GM21737 (cell line): Measurements from ENCODE around the gene TGFA.
A peak's percentile ranks its signal among the peaks of the same experiment; 100 is the strongest.

Experiments used
- ATAC-seq: cut with Tn5 transposase; IDR thresholded peaks from one replicate; pipeline ENCODE4 v1.9.1; 2021; ENCODE audit warnings: mild to moderate bottlenecking, moderate library complexity; ENCODE audit not compliant: unreplicated experiment

The TGFA gene

DNA sequence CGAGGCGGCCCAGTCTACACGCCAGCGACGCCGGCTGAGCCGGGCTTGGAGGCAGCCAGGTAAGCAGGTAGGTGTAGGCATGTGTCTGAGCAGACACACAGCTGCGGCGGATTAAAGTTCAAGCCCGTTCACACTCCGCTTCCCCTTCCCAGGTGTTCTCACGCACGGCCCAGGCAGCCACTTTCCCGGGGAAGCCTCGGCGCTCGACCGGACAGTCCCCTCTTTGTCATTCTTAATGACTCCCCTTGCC lies 367 bp downstream of the TGFA start:
- peak; percentile 13 for ATAC-seq

DNA sequence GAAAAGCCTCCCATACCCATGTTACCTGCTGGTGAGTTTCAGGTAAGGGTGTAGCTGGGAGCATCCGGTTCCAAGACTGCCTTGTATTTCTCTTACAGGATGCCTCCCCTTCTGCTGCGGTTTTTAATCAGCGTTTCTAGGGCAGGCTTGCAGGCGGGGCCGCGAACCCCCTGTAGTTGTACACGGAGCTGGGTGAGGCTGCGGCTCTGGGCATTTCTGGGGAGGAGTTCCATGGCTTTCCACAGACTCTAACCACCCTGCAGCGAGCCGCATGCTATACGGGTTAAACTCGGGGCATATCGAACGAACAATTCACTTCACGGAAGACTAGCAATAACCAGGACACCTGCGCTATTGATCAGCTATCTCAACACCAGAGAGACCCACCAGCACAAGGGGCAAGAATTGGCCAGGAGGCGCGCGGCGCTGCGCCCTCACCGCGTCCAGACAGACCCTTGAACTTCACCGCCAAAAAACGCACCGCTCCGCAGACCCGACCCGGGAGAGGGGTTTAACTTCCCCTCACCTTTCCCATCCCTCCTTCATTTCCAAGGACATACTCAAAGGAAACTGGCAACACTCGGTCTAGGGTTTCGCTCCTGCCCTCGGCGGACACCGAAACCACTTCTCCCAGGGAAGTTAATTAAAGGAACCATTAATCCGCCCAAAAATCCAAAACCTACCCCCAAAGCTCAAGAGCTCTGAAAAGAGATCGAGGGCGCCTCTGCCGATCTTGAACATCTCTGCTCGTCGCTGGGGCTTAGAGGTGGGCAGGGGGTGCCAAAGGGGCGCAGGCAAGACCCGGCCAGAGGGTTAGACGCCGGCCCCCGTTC lies 909 bp downstream of the TGFA start:
- ATAC-seq = no peak

DNA sequence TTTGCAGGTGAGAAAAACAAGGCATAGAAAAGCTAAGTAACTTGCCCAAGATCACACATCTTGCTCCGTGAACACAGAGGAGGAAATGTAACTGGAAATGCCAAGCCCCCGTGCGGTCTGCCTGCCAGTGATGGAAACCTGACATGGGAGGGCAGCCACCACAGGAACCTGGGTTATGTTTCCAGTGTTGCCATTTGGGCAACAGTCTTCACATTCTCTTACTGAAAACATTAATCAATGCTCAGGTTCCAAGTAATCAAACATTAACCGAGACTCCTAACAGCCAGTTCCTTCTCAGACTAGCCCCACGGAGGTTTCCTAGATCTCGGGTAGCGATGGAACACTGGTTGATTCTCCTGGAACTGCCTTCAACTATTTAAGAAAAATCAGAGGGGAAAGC lies 2.5 kb downstream of the TGFA start:
- no peak for ATAC-seq

DNA sequence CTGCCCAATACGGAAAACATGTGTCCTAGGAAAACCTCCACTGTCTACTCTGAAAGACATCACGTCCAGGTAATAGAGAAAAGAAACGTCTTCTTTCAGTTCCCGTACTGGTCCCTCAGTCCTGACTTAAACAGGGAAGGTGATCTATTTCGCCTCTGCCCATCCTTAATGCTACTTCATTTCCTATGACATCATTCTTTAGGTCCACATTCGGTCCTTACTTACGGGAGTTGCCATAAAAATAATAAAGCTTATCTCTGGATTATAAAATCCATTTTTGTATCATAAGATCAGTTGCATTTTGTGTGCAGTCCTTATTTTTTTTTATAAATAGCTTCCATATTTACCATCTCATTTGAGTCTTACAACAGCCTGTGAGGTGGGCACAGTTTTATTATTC lies 3.7 kb downstream of the TGFA start:
- ATAC-seq = no peak

DNA sequence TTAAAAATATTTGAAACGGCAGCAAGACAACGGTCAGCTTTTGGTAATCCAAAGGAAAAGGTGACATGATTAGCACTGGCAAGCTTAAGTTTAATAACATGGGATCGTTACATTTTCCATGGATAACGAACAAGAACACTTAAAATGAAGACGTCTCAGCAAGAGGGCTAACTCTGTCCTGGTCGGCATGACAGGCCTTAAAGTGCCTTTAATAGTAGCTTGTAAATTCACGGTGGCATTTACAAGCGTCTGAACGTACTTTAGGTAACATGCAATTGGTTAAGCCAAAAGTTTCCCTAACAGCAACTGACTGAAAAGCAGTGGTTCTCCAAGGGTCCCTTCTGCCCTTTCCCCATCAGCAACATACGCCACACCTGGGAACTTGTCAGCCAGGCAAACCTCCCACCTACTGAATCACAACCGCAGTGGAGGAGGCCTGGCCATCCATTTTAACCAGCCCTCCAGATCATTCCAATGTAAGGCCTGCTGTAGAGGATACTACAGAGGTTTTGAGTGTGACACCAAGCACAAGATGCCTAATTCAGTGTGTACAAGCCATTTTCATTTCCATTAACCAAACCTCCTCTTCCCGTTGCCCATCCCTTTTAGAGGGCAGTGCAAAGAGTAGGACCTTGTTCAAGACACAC lies 4.4 kb downstream of the TGFA start:
- ATAC-seq = no peak

DNA sequence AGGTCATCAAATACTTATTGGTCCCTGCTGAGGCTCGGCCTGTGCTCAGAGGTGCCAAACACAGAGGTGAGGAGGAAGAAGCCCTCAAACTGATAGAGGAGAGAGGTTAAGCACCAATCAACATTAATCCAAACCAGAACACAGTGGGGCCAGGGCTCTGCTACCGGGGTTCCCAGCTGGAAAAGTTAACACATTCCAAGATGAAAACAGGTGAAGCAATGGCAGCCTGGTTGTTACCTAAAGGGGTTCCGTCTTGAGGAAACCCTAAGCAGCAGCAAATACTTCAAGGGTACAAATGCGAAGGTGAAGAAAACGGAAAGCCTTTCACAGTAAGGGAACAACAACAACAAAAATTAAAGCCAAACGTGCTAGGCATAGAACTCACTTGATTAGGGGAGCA lies 5.4 kb downstream of the TGFA start:
- no peak for ATAC-seq

DNA sequence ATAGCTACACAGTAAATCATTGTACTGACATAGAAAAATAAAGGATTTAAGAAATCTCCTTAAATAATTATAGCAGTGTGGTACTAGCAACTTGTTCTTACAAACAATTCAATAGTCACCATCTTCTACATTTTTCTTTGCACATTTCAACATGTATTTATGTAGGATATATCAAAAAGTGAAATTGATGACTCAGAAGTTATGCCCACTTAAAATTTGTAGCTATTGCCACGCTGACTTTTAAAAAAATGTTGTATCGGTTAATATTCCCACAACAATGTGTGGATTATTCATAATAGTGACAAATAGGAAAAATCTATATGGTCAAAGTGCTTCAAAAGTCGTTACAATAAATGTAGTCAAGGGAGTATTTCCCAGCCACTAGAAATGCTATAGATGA lies 6.7 kb downstream of the TGFA start:
- no peak for ATAC-seq

DNA sequence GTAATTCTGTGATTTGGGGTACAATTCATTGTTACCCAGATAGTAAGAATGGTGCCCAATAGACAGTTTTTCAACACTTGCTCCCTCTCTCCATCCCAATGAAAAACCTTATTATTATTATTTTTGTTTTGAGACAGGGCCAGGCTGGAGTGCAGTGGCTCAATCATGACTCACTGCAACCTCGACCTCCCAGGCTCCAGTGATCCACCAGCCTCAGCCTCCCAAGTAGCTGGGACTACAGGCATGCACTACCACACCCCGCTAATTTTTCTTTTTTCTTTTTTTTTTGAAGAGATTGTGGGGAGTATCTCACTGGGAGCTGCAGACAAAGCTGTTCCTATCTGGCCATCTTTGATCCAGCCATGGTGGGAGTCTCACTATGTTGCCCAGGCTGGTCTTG lies 7.2 kb downstream of the TGFA start:
- ATAC-seq = no peak

DNA sequence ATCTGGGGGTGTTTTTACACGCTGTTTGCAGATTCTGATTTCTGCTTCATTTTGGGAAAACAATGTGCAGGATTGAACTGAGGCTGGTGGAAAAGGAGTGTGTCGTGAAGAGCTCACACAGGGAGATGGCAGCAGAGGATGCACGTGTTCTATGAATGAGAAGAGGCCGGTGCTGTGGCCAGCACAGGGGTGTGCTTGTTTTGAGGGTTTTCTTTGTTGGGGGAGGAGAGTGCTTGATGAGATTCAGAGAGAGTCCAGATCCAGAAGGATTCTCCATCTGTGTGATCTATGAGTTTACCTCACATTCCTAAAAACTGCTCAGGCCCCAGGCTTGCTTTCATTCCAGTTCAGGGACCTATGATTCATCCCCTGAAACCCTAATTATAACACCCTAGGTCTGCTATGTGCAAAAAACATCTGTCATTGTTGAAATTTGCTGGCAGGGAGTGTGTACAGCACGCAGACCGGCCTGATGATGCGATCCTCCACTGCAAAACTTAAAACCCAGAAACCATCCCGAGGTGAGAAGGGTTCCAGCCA lies 12.1 kb downstream of the TGFA start:
- no peak for ATAC-seq

DNA sequence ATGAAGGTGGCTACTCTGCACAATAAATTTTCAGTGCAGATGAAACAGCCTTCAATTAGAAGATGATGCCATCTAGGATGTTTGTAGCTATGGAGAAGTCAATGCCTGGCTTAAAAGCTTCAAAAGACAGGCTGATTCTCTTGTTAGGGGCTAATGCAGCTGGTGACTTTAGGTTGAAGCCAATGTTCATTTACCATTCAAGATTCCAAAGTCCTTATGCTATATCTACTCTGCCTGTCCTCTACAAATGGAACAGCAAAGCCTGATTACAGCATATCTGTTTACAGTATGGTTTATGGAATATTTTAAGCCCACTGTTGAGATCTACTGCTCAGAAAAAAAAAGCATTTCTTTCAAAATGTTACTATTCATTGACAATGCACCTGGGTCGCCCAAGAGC lies 15.8 kb downstream of the TGFA start:
- ATAC-seq = no peak

DNA sequence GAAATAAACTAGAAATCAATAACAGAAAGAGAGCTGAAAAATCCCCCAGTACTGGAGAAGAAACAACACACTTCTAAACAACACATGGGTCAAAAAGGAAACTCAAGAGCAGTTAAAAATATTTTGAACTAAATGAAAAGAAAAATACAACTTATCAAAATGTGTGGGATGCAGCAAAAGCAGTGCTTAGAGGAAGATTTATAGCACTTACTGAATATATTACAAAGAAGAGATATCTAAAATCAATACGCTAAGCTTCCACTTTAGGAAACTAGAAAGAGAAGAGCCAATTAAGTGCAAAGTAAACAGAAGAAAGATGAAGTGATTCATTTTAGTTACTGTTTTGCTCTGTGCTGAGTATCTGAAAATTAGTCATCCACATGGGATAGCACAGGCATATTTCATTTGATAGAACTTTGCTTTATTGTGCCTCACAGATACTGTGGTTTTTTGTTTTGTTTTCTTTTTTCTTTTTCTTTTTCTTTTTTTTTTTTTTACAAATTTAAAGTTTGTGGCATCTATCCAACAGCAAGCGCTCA lies 17.0 kb downstream of the TGFA start:
- ATAC-seq = no peak

DNA sequence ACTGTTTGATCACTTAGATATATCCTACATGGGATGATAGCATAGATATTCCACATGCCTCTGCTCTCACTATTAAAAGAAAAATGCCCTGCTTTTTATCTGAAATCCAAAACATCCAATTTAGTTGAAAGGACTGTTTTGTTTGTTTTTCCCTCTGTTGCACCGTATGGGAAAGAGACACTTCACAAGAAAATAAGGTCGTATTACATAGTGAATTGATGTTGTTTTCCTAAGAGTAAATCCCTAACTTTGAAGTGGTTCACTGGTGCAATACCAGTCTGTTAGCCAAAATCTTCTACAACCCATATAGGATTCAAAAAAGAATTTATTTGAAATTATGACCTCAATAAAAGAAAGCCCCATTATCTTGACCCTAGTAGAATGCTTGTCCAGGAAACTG lies 18.1 kb downstream of the TGFA start:
- no peak for ATAC-seq

DNA sequence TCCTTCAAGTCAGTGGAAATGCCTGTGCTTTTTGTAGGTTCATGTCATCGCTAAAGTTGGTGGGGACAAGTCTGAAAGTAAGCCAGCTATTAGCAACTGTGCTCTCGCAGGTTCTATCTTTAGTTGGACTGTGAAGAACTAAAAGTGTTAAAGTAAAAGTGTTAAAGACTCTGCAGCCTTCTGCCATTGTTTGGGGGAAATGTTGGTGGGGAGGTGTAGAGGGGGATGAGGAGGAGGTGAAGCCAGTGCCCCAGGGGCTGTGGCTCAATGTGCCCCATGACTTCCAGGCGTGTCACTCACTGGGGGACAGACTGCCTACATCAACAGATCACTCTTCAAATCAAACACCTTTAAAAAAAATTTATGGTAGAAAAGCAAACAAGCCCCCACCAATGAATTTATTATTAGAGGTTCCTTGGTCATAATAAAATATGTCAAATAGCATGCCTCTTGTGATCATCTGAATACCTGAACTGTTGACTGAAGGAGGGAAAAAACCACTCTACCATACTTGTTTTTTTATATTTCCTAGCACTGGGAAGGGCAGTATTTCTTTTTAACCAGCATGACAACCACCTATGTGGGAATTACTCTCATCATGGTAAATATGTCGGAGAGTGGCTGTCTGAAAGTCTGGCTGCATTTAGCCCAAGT lies 19.3 kb downstream of the TGFA start:
- no peak for ATAC-seq

DNA sequence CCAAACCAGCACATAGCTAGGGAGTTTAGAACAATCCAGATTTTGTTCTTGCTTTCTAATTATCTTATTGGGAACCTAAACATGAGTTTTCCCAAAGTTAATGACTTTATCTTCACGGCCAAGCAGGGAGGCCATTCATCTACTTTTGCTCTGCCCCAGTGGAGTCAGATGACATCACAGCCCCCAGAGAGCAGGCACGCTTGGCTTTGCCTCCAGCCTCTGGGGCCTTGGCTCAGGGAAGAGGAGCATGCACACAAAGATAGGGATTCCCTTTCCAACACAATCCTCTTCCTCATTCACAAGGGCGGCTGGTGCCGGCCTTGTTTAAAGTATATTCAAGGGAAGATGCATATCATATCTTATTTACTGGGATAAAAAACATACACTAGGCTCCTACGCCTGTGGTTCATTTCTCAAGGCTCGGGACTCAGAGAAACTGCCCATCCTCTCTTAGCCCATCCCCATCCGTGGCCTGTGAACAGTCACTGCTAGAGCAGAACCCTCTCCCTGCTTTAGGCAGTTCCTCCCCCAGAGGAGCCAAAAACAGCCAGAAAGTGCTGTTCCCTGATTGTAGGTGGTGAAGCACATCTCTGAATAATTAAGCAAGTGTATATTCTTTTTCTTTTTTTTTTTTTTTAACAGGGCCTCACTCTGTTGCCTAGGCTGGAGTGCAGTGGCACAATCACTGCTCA lies 21.2 kb downstream of the TGFA start:
- no peak for ATAC-seq

DNA sequence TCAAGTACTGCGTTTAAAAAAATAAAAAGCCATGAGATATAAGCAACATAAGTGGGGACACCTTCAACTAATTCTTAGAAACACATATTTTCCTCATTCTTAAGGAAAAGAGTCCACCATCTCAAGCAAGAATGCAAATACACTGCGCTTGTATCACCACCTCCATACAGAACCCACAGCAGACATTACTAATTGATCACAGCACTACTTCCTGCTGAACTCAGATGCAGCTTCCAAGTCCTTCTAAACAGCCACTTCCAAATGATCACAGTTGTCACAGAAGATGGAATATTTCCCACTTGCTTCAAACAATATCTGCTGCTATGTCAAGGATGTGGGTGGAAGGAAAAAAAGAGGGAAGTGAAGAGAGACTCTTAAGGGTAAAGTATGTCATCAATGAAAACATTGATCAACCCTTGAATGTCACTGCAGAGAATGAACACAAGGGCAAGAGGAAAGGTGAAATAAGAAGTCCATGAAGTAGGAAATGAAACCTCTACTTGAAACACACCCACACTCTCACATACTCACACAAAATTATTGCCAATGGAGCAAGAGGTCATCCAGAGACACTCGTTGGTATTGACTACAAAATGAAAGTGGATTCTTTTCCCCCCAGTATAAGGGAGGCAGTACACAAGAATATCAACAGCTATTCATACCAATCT lies 22.1 kb downstream of the TGFA start:
- ATAC-seq = no peak

DNA sequence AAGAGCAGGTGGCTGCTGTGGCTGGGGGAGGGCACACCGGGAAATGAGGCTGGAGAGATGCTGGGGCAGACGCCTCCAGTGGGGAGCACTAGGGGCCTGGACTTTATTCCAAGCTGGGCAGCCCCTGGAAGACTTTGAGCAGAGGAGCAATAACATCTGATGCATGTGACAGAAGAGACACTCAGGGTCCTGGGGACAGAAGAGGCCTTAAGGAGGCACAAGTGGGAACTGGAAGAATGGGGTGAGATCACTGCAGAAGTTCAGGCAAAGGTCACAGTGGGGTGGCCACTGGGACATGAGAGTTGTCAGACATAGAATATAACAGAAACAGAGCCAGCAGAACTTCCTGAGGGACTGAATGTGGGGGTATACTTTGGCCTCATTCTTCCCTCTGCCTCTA lies 24.0 kb downstream of the TGFA start:
- no peak for ATAC-seq

DNA sequence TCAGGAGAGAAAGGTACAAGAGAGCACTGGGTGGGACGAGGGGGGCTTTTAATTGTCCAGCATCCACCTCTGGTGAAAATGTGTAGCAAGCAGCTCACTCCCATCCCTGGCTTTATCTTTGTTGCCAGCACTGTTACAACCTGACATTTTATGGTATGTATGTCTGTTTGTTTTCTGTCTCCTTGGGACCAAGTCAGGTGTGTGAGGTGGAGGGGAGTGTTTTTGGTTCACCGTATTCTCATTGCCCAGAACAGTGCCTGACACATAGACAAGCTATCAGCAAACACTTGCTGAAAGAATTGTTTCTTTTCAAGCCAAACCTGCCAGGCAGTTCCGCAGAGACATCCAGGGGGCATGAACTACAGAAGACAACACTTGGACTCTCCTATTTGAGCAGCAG lies 24.7 kb downstream of the TGFA start:
- no peak for ATAC-seq

DNA sequence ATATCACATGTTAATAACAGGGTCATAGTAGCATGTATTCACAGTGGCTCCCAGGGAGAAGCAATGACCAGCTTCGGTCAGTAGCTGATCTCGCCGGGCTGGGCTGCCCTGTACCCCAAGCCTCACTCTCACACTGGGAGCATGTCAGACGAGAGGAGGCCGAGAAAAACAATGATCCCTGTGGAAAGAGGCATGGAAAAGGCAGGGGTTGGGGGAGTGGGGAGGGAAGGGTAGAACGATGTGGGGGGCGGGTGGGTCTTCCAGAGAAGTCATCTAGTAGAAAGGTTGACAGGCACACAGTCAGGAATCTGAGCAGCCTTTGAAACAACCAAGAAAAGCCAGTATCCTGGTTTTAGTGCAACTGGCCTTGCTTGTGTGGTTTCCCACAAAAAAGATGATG lies 25.4 kb downstream of the TGFA start:
- no peak for ATAC-seq

DNA sequence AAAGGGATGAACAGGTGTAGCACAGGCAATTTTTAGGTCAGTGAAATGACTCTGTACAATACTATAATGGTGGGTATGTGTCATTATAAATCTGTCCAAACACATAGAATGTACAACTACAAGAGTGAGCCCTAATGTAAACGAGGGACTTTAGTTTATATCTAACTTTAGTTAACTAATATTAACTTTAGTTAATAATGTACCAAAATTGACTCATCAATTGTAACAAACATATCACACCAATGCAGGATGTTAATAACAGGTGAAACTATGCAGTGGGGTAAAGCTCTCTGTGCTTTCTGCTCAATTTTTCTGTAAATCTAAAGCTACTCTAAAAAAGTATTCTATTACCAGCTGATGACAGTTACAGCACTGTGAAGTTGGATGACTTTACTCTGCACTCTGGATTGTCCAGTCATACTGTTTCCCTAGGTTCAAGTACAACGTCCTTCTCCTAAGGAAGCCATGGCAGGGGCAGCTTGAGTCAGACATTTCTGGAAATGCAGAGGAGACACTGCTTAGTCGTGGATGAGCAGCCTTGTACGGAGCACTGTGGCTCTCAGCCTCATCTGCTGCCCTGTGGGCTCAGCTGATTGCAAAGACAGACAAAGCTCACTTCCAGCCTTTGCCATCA lies 26.1 kb downstream of the TGFA start:
- no peak for ATAC-seq

DNA sequence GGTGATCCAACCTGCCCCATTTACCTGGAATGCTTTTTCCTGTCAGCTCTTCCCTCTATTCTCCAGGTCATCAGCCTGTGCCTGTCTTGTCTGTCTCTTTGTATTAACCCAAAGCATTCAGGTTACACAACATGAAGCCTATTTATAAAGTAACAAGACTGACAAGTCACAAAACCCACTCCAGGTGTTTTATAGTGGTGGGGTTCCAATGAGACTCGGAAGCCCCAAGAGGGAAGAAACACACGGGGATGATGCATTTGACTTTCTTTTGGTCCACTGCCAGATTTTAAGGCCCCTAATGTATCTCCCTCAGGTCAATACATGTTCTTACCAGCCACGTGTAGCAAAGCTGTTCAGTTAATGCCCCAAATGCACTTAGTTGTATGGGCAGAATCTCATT lies 27.5 kb downstream of the TGFA start:
- no peak for ATAC-seq
